Measurements from ENCODE around the gene KL.

The KL gene

DNA sequence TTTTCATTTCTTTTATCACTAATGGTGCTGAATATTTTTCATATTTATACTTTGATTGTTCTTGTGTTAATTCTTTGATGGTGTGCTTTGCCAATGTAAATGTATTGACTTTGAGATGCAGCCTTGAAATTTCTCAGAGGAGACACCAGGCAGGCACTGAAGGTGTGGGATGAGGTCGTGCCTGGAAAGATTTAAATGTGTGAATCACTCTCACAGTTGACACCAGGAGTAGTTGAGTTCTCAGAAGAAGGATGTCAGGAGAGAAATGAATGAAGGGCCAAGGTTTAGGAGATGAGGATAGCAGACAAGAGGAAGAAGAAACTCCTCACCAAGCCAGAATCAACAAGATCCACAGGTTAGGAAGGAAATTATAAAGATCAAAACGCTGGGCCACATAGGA lies 10.1 kb upstream of the KL start:
- no peak for DNase-seq

DNA sequence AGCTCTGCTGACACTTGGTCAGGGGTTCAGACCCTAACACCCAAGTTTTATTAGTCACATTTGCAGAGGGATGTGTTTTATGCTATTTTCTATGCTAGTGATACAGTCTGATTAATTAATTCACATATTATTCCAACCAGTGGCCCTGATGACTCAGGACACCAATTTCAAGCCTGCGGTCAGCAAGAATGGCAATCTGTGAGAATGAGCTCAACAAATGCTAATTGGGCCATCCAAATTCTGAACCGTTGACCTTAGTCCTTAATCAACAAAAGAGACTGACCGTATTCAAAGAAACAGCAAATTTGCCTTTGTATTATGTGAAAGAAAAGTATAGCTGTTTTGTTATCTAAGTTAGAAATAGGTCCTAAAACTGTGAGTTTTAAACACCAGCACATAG lies 9.6 kb upstream of the KL start:
- DNase-seq, result no peak

DNA sequence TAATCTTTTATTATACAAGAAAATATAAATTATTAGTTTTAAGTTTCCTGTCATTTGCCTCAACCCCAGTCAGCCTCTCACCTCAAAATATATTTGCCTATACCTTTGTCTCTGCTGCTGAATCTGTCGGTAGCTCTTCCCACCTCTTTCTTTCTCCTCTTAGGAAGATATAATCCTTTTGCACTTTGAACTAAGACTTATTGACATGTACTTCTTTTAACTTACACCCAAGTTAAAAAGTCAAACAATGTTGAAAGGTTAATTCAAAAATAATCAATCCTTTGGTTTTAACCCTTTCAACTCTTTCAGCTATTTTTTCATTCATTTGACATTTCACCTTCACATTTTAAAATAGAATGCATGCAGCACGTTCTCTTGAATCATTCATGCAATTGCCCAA lies 9.0 kb upstream of the KL start:
- no peak for DNase-seq

DNA sequence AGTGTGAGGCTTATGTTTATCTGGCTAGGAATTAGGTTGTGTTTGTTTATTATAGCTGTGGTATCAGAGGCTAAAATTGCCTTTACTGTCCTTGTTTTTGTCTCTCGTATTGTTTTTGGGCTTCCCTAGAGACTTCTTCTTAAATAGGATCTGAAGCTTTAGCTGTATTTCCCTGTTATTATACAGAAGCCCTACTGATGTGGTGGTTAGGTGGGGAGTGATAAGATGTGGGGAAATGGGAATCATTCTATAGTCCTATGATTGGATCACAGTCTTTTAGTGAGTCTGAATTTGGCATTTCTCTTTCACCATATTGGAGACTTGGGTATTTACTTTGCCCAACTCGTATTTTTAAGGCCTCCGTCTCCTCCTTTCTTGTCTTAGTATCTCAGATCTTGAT lies 8.3 kb upstream of the KL start:
- no peak for DNase-seq

DNA sequence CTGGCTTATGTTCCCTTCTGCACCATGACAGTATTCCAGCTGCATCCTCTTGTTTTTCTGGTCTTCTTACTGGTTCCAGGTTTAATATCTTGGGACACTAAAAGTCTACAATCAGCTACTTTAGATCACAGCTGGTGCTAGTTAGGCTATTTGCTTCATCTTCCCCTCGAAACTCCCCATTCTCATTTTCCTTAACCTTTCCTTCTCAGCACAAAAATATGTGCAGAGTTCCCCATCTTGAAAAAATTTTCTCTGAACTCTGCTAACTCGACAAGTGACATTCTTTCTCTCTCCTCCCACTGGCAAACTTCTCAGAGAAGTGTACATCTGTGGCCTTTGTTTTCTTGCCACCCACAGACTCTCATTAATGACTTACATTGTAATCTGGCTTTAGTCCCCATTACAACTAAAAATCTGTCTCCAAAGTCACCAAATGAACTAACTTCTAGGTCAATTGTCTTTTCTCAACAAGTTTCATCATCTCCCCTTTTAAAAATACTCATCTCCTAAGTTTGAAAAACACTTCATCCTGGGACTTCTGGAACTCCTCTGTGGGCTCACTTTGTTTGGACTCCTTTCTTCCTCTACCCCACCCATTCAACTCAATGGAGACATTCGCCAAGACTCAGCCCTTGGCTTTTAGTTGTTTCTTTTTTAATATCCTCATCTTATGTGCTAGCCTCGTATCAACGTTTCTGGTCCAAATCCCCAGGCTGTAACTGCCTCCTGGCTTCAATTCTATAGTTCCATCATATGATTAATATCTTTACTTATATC lies 7.1 kb upstream of the KL start:
- no peak for DNase-seq

DNA sequence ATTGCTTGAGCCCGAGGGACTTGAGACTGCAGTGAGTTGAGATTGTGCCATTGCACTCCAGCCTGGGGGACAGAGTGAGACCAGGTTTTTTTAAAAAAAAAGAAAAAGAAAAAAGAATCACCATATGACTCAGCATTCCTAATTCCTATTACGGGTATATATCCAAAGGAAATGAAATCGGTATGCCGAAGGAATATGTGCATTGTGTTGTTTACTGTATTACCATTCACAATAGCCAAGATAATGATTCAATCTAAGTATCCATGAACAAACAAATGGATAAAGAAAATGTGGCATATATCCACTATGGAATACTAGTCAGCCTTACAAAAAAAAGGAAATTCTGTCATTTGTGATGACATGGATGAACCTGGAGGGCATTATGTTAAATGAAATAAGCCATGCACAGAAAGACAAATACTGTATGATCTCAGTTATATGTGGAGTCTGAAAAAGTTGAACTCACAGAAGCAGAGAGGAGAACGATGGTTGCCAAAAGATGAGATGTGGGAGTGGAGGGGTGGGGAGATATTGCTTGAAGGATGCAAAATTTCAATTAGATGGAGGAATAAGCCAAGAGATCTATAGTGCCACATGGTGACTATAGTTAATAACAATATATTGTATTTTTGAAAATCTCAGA lies 4.3 kb upstream of the KL start:
- no peak for DNase-seq

DNA sequence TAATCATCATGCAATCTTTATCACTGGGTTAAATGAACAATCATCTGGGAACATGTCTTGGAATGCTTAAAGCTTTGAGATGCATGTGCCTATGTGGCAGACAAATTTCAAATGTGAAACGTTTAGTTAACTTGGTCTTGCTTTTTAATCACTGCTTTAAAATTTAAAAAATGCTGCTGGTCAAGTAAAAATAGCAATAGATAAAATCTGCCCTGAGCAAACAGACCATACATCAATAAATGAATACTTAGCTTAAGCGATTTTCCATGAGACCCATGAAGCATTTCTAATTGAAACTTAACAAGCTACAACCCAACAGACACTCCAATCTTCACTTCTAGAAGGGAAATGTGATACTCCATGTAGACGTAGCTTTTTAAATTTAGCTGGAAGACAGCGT lies 1.9 kb upstream of the KL start:
- DNase-seq, result no peak

DNA sequence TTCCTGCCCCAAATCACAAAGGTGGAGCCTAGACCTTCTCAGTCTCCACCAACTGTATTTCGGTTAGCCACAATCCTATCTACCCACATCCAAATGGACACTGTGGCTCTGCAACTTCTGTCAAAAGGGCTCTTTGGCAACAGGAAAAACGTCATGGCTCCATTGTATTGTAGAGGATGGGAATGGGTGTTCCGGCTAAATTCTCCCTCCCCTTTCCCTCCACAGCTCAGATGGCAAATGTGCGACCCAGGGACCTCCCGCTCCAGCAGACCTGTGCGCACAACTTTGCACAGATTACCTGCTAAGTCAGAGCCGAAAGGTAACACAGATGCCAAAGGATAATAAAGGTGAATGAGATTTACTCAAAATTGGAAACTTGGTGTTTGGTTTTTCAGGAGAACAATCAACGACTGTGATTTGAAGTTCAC lies 968 bp upstream of the KL start:
- no peak for DNase-seq

DNA sequence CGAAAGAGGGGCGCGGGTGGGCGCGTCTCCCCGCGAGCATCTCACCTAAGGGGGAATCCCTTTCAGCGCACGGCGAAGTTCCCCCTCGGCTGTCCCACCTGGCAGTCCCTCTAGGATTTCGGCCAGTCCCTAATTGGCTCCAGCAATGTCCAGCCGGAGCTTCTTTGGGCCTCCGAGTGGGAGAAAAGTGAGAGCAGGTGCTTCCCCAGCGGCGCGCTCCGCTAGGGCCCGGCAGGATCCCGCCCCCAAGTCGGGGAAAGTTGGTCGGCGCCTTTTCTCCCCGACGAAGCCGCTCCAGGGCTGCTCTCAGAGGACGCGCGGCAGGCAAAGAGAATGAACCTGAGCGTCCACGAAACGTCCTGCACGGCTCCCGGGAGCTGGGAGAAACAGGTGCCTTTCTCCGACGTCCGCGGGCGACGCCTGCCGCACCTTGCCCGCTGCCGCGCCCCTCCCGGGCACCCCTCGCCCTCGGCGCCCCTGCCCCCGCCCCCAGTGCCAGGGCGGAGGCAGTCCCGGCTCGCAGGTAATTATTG lies 366 bp upstream of the KL start:
- no peak for DNase-seq

DNA sequence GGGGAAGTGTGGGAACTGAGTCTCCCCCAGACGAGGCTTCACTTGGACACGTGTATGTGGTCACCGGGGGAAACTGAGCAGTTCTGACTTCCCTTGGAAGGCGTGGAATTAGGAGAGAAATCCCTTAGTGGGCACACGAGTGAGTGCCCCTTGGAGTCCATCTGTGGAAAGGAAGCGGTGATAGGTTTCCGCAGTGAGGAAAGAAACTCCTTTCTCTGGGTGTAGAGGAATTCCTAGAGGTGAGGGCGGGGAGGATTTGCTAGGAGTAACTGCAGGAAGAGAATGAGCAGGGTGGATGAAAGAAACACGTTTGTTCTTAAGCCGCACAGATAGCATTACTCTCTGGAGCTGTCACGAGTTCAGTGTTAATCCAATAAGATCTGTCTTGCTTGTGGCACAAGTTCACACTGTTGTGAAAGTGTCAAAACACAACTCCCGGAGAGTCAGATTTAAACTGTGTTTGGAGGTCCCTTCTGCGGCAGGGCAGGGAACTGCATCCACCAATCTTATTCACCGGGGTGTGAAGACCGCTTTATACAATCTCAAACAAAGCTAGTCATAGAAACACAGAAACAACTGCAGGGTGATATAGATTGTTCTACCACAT lies 1.2 kb downstream of the KL start:
- DNase-seq, result no peak

DNA sequence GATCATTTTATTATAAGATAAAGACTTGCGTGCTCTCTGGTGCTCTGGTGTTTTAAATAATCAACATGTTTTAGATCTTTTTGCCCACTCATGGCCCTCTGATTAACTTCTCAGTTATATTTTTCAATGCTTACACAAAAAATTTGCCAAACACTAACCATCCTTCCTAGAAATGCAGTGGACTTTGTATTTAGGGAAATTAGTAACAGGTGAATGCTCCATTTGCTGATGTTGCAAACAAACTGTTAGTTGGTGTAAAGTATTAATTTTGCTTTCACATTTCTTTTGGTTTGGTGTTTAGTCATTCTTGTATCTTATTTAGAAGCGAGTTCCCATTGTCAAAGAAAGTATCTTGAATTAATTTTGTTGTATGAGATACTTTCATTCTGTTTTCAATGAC lies 2.7 kb downstream of the KL start:
- no peak for DNase-seq

DNA sequence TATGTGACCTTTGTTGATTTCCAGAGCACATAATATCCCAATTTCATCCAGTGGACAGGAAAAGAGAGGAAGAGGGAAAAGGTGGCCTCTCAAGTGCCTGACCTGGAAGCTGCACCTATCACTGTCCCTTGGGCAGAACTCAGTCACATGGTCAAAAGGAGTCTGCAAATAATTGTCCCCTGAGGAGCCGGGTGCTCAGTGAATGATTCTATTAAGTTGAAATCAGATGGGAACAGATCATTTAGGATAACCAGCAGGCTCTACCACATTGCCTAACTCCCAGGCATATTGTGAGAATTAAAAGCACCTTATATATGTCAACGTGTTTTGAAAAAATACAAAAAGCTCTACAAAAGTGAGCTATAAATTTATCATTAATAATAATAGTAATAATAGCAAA lies 6.8 kb downstream of the KL start:
- DNase-seq, result no peak

DNA sequence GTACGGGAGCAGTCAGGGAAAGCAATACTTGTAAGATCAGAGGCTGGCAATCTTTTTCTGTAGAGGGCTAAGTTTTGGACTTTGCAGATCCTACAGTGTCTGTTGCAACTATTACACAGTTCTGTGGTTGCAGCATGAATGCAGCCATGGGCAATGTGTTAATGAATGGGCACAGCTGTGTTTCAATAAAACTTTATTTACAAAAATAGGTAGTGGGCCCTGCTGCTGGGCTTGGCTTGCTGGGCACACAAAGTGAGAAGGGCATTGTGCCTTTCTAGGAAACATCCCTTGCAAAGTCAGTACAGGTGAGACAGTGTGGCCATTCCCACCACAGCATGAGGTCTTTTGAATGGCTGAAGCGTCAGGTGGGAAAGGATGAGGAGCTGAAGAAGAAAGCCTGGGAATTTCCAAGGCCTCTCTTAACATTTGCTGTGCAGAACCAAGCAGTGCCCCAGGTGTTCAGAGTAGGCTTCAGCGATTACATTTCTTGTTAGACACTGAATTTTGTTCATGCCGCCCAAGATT lies 9.1 kb downstream of the KL start:
- DNase-seq, result no peak

DNA sequence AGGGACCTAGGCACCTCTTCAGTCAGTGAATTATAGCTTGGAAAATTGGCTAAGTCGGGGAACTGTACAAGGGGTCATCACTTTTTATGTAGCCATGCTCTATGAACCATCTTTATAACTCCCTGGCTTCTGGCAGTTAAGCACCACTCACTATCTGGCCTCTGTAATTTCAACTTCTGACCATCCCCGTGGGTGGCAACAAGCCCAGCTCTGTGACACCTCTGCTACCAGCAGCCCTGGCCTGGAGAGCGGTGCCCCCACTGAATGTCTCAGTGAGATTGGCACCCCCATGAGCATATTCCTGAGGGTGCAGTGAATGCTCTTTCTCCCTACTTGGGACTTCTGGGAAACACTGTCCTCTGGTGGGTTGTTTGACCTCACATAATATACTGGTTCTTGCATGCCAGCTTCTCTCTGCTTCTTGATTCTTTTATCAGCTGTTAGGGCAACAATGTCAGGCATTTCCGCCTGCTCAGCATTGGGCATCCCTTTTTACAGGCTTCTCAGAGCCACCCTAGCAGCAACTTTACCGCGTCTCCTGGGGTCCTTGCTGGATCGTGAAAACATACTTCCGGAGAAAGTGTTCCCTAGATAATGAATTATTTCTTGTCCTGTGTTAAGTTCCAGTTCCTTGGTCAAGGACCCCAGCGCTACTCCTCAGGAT lies 10.4 kb downstream of the KL start:
- DNase-seq, result no peak

DNA sequence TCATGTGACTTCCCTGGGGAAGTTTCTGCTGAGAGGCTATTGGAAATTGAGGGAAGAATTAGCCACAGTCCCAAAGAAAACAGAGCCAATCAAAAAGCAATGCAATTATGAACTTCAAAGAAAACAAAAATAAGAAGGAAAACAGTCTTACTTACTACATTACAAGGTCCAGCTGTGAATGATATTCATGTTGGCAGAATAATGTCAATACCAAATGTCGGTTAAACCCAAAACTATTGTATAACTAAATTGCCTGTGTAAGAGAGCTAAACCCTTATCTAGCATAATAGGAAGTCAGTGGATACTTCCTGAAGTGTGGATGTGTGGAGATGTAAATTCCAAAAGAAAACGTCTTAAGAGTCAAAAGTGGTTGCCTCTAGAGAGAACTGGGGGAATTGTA lies 12.4 kb downstream of the KL start:
- no peak for DNase-seq

DNA sequence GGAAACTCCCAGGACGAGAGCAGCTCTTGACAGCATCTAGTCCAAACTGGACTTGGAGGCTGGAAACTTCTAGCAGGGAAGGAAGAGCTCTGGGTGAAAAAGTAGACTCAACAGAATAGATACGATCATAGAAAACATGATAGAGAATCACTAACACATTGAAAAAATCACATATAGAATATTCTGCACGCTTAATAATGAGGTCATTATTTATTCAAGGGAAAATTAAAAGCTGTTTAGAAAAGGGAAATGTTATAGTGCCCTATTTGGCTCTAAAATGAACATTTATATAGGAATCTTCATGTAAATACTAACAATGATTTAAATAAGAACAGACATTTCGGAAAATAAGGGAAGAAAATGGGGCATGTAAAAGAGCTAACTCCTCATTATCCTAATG lies 15.1 kb downstream of the KL start:
- DNase-seq, result no peak

DNA sequence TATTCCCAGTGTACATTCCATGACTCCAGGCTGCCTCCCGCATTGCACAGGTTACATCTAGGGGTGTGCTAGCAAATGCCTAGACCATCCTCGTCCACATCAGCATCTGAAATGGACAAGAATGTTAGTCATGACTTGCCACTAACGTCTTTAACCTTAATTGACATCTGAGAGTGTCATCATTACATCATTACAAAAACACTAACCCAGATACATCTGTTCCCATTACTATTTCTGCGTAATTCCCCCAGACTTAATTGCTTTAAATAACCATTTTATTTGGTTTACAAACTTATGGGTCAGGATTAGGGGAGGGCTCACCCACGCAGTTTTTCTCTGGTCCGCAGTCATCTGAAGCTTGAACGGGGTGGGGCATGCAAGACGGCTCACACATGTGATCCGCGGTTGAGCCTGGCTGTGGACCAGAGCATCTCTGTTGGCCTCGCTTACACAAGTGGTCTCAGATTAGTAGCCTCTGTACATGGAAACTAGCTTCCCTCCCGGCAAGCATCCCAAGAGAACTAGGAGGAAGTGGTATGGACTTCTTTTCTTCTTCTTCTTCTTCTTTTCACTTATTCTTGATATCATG lies 15.9 kb downstream of the KL start:
- no peak for DNase-seq

DNA sequence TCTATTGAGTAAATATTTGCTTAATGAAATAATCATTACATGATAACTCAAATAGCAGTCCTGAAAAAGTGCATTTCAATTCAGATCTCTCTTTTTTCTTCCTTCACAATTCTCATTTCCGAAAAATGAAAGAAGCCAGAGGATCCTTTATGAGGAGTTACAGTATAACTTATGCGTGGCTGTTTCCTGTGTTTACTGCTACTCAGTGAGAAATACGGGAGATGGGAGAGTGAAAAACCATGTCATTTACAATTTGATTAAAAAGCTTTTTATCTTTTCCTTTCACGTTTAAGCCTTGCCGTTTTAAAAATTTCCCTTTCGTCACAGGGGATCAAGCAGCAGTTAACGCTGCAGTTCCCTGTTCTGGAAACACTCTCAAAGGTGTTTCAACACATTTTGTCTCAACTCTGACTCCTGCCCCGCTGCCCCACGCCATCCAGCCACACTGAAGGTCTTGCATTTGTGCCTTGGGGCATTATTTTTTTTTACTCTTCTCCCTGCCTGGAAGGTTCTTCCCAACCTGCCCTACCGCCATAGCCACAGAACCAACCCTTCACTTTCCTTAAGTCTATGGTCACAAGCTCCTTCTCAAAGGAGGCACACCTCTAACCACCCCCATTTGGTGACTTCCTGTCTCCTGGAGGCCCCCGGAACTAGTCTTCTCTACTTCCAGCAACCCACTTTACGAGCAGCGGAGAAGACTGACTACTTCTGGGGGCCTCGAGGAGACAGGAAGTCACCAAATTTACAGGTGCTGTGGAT lies 17.0 kb downstream of the KL start:
- no peak for DNase-seq

DNA sequence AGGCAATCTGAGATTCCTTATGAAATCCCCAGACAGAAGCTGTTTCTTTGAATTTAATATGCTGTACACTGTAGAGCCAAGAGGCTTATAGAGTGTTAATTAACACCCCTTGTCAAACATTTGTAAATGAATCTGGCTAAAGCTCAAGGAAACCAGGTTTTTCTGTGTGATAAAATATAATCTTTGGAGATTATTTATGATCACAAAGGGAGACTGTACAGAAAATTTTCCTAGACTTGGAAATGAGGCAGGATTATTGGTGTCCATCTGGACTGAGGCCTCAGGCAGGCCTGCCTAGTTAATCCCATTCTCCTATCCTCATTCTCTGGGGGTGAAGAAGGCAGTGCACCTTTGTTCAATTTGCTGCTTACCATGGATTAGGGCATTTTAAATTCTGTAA lies 17.8 kb downstream of the KL start:
- no peak for DNase-seq

DNA sequence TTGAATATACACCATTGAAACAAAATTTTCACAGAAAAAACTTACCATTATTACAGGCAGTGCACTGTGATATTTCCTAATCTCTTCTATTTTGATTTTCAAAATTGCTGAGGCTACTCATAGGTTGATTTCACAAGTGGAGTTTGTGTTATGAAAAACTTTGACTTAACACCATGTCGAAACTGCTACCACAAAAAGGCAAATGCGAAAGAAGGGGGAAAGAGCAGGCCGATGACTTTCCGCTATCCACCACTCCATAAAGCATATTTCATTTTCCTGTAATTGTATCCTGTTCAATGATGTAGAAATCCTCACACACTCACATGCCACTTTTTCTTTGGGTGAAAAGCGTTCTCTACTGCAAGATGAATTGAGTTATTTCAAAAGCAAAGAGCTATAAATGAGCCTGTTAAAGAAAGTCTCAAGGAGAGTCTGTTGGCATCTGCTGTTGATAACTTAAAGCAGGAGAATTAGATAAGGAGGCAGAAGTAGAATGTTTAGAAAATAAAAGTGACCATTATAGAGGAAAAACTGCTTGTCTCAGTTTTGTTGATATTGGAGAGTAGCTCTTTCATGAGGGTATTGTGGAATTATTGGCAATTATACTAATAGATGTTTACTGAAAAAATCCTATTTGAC lies 18.8 kb downstream of the KL start:
- no peak for DNase-seq

DNA sequence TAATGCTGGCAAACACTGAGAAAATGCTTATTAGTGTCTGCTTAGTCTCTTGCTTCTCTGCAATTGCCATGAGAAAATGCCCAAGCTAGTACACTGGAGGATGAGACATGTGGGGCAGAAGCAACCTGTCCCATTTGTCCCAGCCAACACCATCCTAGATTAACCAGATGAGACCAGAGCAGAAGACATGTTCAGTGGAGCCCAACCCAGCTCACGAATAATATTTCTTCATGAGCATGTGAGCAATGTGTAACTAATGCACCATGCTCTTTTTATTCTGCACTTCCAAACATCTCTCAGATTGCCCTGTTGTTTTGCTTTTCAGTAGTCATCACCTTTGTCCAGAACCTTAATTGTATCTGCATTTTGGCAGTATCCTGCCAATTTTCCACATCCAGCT lies 21.4 kb downstream of the KL start:
- no peak for DNase-seq

DNA sequence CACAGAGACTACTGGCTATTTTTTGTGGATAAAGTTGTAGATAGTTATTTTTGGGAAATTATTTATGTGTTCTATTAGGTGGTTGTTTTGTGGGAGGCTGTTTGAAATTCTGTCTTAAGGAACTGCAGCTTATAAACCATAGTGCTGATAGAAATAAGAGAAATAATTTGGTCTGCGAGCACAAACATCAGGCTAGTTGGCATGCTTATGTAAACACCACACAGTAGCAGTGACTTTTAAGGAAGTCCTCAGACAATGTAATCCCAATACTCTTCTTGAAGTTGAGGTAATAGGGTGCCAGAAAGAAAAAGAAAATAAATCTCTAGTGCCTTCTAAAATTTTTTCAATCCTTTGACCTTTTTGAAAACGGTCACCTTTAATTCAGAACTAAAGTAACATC lies 23.9 kb downstream of the KL start:
- no peak for DNase-seq

Measured in NCI-H1105 treated with DMSO at 0.1 percent for 48 hours (cell line).